ENCODE results near the gene BAG3. TPM values are rescaled to one million over a fixed set of nuclear protein-coding genes. Genes with fewer than 3 reads are reported as not detected.

The BAG3 gene
- total and polyA plus RNA-seq, 2 of the 8 experiments (the other 6 are each of a cell fraction or from before 2014, with no cell fraction given) = 3.5 to 13.3 TPM

- no peak overlapping the region for H3K23ac ChIP-seq (ENCODE audit: insufficient read length)
- no peaks in the 10 kb centered on the region for H3K79me2 ChIP-seq (ENCODE audit: control insufficient read depth in 1 of 2, insufficient read depth in 2 of 2, low read length in 2 of 2)
- H3K27ac ChIP-seq (ENCODE audit: low read depth, low read length) = peak overlapping the region; percentile 84
- H2BK5ac ChIP-seq (ENCODE audit: low read depth, low read length) = peak overlapping the region; percentile 94
- H4K91ac ChIP-seq (replicated peaks; ENCODE audit: insufficient read length, low read length) = no peak overlapping the region
- no peak for FAIRE-seq
- H2BK20ac ChIP-seq (ENCODE audit: low read length) = peak overlapping the region; percentile 80; the same call in 1 of the 2 replicates
- no peaks in the 10 kb centered on the region for H3K27me3 ChIP-seq (replicated peaks in 1 of 4; ENCODE audit: control insufficient read depth in 3 of 4, extremely low read depth in 1 of 4, insufficient read depth in 3 of 4, low read length in 3 of 4)
- H3K36me3 ChIP-seq (ENCODE audit: control insufficient read depth in 2 of 4, insufficient read depth in 4 of 4, low read length in 3 of 4) = no peaks in the 10 kb centered on the region
- H3K14ac ChIP-seq (ENCODE audit: insufficient read length) = peak overlapping the region; percentile 18
- H3K4ac ChIP-seq (replicated peaks; ENCODE audit: insufficient read length, low read depth, low read length) = no peak overlapping the region
- no peaks in the 10 kb centered on the region for H4K20me1 ChIP-seq (replicated peaks in 1 of 2; ENCODE audit: control insufficient read depth in 1 of 2, insufficient read depth in 2 of 2, low read length in 2 of 2)
- CTCF ChIA-PET (ENCODE audit: partially characterized antibody) = interaction anchor here (0.7 to 3.7 kb wide), 31 partner anchors 7 to 233 kb away, joined by 3 to 40 read pairs (median 6); partner anchors contain the start of gene INPP5F
- peak overlapping the region; percentile 96 for H2BK12ac ChIP-seq (ENCODE audit: low read depth, low read length)
- H3K23me2 ChIP-seq (ENCODE audit: low read depth, low read length) = peaks cover 6% of the 10 kb centered on the region
- H2AK5ac ChIP-seq (ENCODE audit: low read depth, low read length) = peak overlapping the region; percentile 45
- peak overlapping the region; percentile 95 for H2BK120ac ChIP-seq (replicated peaks; ENCODE audit: low read depth, low read length)
- POLR2A ChIA-PET (ENCODE audit: partially characterized antibody) = interaction anchor here (0.9 to 2.5 kb wide), 18 partner anchors 8 to 195 kb away, joined by 3 to 27 read pairs (median 6); partner anchors contain the start of genes BAG3 and INPP5F
- H2BK15ac ChIP-seq (ENCODE audit: low read length) = no peak overlapping the region; the same call in 1 of the 2 replicates
- peak overlapping the region; percentile 34; the same call in 1 of the 2 replicates for H3K18ac ChIP-seq (ENCODE audit: extremely low read depth, low read length)
- H2AFZ ChIP-seq (ENCODE audit: low read length) = no peak overlapping the region
- peak overlapping the region; percentile 38 to 69 (median 50); a peak in 5 of 8 replicates for H3K4me3 ChIP-seq (ENCODE audit: extremely low read depth in 1 of 4, insufficient read depth in 2 of 4, low read depth in 3 of 4, low read length in 4 of 4)
- H3K4me1 ChIP-seq (replicated peaks in 1 of 4; ENCODE audit: control insufficient read depth in 3 of 4, insufficient read depth in 4 of 4, low read length in 3 of 4) = peaks cover 3 to 16% (median 14%) of the 10 kb centered on the region in 4 experiments; a peak in 6 of 7 replicates
- H4K5ac ChIP-seq (ENCODE audit: insufficient read length, low read depth, low read length) = peak overlapping the region; percentile 39
- no peak overlapping the region for H3K56ac ChIP-seq (replicated peaks; ENCODE audit: insufficient read length, low read depth, low read length)
- 30% methylated on average over 4 of the region's 4 CpGs; no CpG with 5 or more reads in 1 of the 2 experiments for WGBS, 2 experiments (ENCODE audit: extremely low coverage in 1 of 2, insufficient coverage in 1 of 2, insufficient read length in 1 of 2, insufficient replicate concordance in 2 of 2, low coverage in 1 of 2, low lambda C conversion rate in 2 of 2, missing lambda C conversion rate in 1 of 2)
- no peak overlapping the region for H4K8ac ChIP-seq (ENCODE audit: extremely low read depth, insufficient read depth, low read length)
- no peaks in the 10 kb centered on the region; a peak in 1 of 4 replicates for H3K9me3 ChIP-seq (ENCODE audit: insufficient read depth in 2 of 2, low read depth in 1 of 2, low read length in 1 of 2)
- peak in 1 of 2 experiments; percentile 13 for DNase-seq (ENCODE audit: low read depth in 1 of 2, low spot score in 2 of 2)
- H3K9ac ChIP-seq (replicated peaks in 1 of 4; ENCODE audit: extremely low read depth in 1 of 4, low read depth in 3 of 4, low read length in 3 of 4) = peak overlapping the region in 3 of 4 experiments; percentile 32 to 40 (median 34); a peak in 4 of 7 replicates
- H3K4me2 ChIP-seq (ENCODE audit: insufficient read depth in 1 of 2, low read depth in 2 of 2, low read length in 2 of 2) = peak overlapping the region; percentile 47 to 80
- no peaks in the 10 kb centered on the region; the same call in 1 of the 2 replicates for H3K79me1 ChIP-seq (ENCODE audit: low read depth, low read length)
- TF ChIP-seq CTCF (IDR thresholded peaks at IDR 0.05; ENCODE audit: control extremely low read depth in 1 of 3, insufficient read depth in 1 of 3, low read depth in 1 of 3, low read length in 3 of 3) = peak in 1 of 3 experiments; percentile 15; a peak in 1 of 4 replicates
- no peak for TF ChIP-seq NANOG (IDR thresholded peaks at IDR 0.05; ENCODE audit: insufficient read depth, low read depth, low read length, poor library complexity, severe bottlenecking)
- TF ChIP-seq CEBPB (IDR thresholded peaks at IDR 0.05; ENCODE audit: low read depth, low read length) = peak; percentile 82
- TF ChIP-seq CHD1 (IDR thresholded peaks at IDR 0.05; ENCODE audit: low read depth, low read length) = no peak
- peak; percentile 39 to 53 for TF ChIP-seq RAD21 (IDR thresholded peaks at IDR 0.05 in 1 of 2, conservative IDR thresholded peaks at IDR 0.05 in 1 of 2; ENCODE audit: low read depth in 2 of 2, low read length in 2 of 2)
- TF ChIP-seq CTBP2 (IDR thresholded peaks at IDR 0.05; ENCODE audit: borderline replicate concordance, insufficient read depth, insufficient read length, low read length) = no peak
- TF ChIP-seq SUZ12 (IDR thresholded peaks at IDR 0.05; ENCODE audit: low read length) = no peak
- no peak for TF ChIP-seq HDAC6 (IDR thresholded peaks at IDR 0.05; ENCODE audit: low read depth, low read length)
- TF ChIP-seq ASH2L (IDR thresholded peaks at IDR 0.05; ENCODE audit: low read length) = peak; percentile 30
These were observed 36.9 kb downstream of the BAG3 start for GRCh38 chr10:119688033-119688508.

Data from H1 (cell line).